Measurements from ENCODE around the gene STAT5A.

- TF ChIP-seq ZNF274 (IDR thresholded peaks at IDR 0.05; ENCODE audit: low read depth, low read length) (no peak), YY1 (IDR thresholded peaks at IDR 0.05; ENCODE audit: insufficient read depth, insufficient read length) (no peak)
Observed at GRCh38 chr17:42340691-42341127, 52.4 kb downstream of the STAT5A start.
